ENCODE data around the gene RPS16. TPM values are rescaled to one million over a fixed set of nuclear protein-coding genes. Genes with fewer than 3 reads are reported as not detected.
"Not testable (repeated sequence)": the region's sequence is repeated elsewhere in the genome, so short reads cannot be mapped to it uniquely, and the experiment has no call there.

RPS16 gene
- polyA plus RNA-seq (2012; ENCODE audit: insufficient read depth, insufficient read length): 2,430 TPM

- DNase-seq (ENCODE audit: low read depth, low spot score): peak; percentile 95
- peak within 1 kb of the TSS; percentile 96 for H3K4me3 ChIP-seq (ENCODE audit: low read length)
These were observed at the start of gene RPS16 for GRCh38 chr19:39435499-39436349. Gene RPS16, minus strand, starts transcription at chr19:39435949. Its CDS starts 54 bp downstream, at chr19:39435895.

GRCh38 chr19:39483141-39483540, 47.4 kb upstream of the RPS16 start:
- no peak overlapping the region for H3K4me3 ChIP-seq (ENCODE audit: low read length)
- no peak for DNase-seq (ENCODE audit: low read depth, low spot score)

DNA sequence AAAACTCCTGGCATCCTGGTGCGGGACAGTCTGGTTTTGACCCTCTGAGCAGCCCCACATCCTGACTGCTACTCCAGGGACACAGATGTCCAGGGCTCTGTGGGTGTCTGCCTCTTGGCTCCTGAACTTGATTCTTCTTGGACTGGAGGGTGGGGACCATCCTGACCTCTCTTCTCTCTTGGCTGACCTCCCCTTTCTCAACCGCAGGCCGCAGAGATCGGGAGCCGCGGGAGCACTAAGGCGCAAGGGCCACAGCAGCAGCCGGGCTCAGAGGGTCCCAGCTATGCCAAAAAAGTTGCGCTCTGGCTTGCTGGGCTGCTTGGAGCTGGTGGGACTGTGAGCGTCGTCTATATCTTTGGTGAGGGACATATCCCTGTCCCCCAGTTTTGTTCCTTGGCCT, 45.9 kb upstream of the RPS16 start:
- peak overlapping the region; percentile 98 for H3K4me3 ChIP-seq (ENCODE audit: low read length)
- no peak for DNase-seq (ENCODE audit: low read depth, low spot score)

DNA sequence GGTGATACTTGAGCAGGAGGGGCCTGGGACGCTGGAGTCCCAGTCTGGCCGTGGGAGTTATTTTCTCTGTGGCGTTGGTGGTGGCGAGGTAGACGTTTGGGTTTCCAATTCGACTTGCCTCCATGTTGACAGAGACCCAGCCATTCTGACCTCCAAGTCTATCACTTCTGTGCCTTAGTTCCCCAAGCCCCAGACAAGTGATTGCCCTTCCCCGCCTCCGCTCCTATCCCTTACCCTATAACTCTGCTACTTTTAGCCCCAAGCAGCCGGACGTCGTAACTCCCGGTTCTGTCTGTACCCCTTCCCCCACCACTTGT, 45.4 kb upstream of the RPS16 start:
- DNase-seq (ENCODE audit: low read depth, low spot score): no peak
- peak overlapping the region; percentile 98 for H3K4me3 ChIP-seq (ENCODE audit: low read length)

DNA sequence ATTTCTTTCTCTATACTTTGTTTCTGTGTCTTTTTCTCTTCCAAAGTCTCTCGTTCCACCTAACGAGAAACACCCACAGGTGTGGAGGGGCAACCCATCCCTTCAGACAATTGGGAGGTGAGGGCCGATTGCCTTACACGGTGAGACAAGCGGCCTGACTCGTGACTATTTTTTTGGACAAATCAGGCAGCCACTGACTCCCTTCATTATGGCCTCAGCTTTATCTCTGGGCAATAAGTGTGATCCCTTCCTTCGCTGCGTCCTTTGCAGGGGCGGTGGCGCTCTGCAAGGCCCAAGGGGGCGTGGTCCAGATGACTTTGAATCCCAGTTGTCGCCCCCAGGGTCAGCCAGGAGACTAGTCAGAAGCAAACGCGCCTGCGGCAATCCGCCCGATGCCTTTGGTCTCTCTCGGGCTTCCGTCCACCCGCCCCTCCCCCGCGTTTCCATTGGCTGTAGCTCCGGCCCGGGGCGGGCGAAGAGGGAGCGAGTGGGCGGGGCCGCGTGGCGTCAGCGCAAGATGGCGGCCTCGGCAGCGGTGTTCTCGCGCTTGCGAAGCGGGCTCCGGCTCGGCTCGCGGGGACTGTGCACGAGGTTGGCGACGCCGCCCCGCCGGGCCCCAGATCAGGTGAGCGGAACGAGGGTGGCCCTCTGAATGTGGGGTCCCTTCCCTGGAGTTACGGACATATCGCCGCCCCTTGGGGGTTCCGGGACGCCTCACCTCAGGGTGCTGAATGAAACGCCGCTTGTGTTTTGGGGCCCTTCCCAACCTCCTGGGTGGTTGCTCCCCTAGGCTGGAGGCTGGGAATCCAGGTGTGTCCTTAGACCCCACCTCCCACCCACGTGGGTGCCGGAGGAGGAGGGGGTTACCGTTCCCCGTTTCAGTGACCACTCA, 44.8 kb upstream of the RPS16 start, which contains the start of gene TIMM50:
Gene TIMM50, plus strand, starts transcription at position 502 of the 892 bp plus-strand sequence. Its CDS starts 16 bp downstream, at position 518.
- peak within 1 kb of the TSS; percentile 98 for H3K4me3 ChIP-seq (ENCODE audit: low read length)
- peak; percentile 91 for DNase-seq (ENCODE audit: low read depth, low spot score)

DNA sequence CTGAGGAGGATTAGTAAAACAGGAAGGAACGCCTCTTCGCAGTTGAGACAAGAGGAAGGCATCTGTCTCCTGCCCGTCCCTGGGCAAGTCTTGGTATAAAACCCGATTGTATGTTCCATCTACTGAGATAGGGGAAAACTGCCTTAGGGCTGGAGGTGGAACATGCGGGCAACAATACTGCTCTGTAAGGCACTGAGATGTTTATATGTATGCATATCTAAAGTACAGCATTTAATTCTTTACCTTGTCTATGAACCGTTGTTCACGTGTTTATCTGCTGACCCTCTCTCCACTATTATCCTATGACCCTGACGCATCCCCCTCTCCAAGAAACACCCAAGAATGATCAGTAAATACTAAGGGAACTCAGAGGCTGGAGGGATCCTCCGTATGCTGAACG, 44.2 kb upstream of the RPS16 start:
- no peak for DNase-seq (ENCODE audit: low read depth, low spot score)
- H3K4me3 ChIP-seq (ENCODE audit: low read length): peak overlapping the region; percentile 98

DNA sequence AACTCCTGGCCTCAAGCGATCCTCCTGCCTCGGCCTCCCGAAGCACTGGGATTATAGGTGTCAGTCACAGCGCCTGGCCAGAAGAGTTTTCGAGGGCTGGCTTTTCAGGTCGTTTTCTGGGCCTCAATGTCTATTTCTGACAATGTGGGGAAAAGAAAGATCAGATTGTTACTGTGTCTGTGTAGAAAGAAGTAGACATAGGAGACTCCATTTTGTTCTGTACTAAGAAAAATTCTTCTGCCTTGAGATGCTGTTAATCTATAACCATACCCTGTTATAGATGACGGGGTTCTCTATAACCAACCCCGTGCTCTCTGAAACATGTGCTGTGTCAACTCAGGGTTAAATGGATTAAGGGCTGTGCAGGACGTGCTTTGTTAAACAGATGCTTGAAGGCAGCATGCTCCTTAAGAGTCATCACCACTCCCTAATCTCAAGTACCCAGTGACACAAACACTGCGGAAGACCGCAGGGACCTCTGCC, 43.6 kb upstream of the RPS16 start:
- not testable (repeated sequence) for DNase-seq (ENCODE audit: low read depth, low spot score); H3K4me3 ChIP-seq (ENCODE audit: low read length)

GRCh38 chr19:39475748-39476147, 40.0 kb upstream of the RPS16 start:
- no peak for DNase-seq (ENCODE audit: low read depth, low spot score)
- H3K4me3 ChIP-seq (ENCODE audit: low read length): no peak overlapping the region

GRCh38 chr19:39474139-39474620, 38.4 kb upstream of the RPS16 start:
- no peak for DNase-seq (ENCODE audit: low read depth, low spot score)
- H3K4me3 ChIP-seq (ENCODE audit: low read length): no peak overlapping the region

GRCh38 chr19:39473443-39473960, 37.8 kb upstream of the RPS16 start:
- no peak overlapping the region for H3K4me3 ChIP-seq (ENCODE audit: low read length)
- DNase-seq (ENCODE audit: low read depth, low spot score): no peak

GRCh38 chr19:39472746-39473442, 37.1 kb upstream of the RPS16 start:
- no peak overlapping the region for H3K4me3 ChIP-seq (ENCODE audit: low read length)
- no peak for DNase-seq (ENCODE audit: low read depth, low spot score)

GRCh38 chr19:39471756-39472536, 36.2 kb upstream of the RPS16 start:
- no peak for DNase-seq (ENCODE audit: low read depth, low spot score)
- no peak overlapping the region for H3K4me3 ChIP-seq (ENCODE audit: low read length)

DNA sequence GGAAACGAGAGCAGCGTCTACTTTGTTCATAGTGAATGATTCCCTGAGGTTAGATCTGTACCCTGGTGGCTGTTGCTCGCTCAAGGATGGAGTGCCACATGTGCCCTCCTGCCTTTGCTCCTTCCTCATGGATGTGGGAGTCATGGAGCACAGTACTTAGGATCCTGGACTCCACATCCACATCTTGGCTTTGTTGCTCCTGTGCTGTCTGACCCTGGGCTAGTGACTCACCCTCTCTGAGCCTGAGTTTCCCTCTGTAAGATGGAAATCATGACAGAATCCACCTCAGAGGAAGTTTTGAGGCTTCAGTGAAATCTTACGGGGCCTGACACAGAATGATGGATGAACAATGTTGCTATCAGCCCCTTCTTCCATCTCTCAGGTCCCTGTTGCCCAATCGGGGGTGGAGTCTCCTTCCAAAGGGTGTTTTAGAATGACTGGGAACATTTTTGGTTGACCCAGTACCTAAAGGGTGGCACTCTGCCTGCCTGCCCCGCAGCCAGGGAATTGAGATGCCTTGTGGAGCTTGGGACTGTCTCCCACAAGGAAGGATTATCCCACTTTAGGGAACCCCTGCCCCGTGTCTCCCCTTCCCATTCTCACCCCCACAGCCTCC, 35.1 kb upstream of the RPS16 start:
- no peak for DNase-seq (ENCODE audit: low read depth, low spot score)

DNA sequence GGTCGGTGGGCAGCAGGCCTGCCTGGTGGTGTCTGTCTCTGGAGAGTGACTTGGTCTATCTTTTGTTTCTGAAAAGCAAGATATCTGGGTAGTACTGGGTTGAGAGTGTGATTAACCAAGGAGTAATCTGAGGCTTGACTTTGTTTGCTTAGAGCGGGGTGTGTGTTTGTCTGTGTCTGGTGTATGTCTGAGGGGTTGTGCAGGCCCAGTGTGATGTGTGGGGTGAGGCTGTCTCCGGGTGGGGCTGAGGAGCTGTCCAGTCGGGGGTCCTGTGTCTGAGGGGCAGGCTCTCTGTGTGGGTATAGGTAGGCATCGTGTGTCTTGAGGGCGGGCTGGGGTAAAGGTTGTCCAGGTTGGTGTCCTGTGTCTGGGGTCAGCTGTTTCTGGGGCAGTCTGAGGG, 33.8 kb upstream of the RPS16 start:
- H3K4me3 ChIP-seq (ENCODE audit: low read length): no peak overlapping the region
- DNase-seq (ENCODE audit: low read depth, low spot score): no peak

More for the DNA sequence above, 35.1 kb upstream of the RPS16 start:
- no peak overlapping the region for H3K4me3 ChIP-seq (ENCODE audit: low read length)

DNA sequence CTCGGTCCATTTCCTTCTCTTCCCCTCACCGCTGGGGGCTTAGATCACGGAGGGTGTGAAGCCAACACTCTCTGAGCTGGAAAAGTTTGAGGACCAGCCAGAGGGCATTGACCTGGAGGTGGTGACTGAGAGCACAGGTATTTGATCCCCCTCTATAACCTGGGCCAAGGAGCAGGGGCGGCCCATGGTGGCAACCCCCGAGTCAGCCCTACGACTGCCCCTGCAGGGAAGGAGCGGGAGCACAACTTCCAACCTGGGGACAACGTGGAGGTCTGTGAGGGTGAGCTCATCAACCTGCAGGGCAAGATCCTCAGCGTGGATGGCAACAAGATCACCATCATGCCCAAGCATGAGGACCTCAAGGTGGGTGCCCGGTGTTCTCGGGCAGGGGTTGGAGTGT, 33.3 kb upstream of the RPS16 start:
- DNase-seq (ENCODE audit: low read depth, low spot score): no peak
- H3K4me3 ChIP-seq (ENCODE audit: low read length): no peak overlapping the region

DNA sequence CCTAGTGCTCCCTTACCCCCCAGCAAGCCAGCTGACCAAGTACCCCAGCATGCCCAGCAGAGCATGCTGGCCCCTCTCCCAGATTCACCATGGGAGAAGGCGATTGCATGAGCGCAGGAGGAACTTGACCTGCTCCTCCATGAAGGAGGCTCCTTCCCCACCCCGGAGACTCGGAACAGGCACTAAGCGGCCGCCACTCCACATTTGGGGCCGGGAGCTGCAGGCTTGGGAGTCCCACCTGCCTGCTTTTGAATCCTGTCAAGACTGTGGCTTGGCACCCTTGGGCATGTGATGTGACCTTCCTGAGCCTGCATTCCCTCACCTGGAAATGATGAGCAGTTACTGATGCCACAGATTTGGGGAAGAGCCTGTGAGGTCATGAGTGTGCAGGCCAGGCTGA, 32.2 kb upstream of the RPS16 start:
- H3K4me3 ChIP-seq (ENCODE audit: low read length): no peak overlapping the region
- DNase-seq (ENCODE audit: low read depth, low spot score): no peak

DNA sequence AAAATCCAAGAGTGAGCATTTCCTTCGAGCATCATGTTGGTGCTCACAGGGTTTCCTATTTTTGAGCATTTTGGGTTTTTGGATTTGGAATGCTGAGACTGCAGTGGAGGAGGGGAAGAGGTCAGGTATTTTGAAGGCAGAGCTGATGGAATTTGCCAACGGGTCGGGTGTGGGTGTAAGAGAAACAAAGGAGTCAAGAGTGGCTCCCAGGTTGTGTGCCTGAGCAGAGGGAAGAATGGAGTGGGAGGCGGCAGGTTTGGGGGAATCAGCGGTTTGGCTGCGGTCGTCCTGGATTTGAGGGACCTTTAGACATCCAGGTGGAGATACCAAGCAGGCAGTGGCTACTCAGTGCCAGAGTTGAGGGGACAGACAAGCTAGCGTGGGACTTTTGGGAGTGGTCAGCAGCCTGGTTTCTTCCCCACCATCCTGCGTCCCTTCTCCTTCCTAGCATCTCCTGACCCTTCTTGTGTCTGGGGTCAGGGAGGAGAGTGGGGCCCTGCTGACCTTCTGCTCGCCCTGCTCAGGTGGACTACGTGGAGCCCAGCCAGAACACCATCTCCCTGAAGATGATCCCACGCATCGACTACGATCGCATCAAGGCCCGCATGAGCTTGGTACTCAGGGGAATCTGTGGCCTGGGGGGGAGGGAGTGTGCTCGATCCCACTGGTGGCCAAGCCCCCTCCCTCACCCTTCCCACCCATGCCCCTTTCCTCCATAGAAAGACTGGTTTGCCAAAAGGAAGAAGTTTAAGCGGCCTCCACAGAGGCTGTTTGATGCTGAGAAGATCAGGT, 30.4 kb upstream of the RPS16 start:
- no peak for DNase-seq (ENCODE audit: low read depth, low spot score)
- no peak overlapping the region for H3K4me3 ChIP-seq (ENCODE audit: low read length)
